Mononuclear cell (primary cell): Measurements from ENCODE around the gene STK11. TPM values are rescaled to one million over a fixed set of nuclear protein-coding genes. Genes with fewer than 3 reads are reported as not detected.

Experiments used
- H3K27me3 ChIP-seq: 2 replicates; pipeline ENCODE4 v1.6.0; 2011; ENCODE audit warnings: low read length, control low read depth; ENCODE audit not compliant: insufficient read depth
- H3K4me1 ChIP-seq: 2 replicates; pipeline ENCODE4 v1.5.1; 2011; ENCODE audit warnings: mild to moderate bottlenecking, low read length, control low read depth; ENCODE audit not compliant: insufficient read depth
- H3K4me3 ChIP-seq: 2 replicates; pipeline ENCODE4 v1.5.1; 2011; ENCODE audit warnings: mild to moderate bottlenecking, low read length, moderate library complexity
- H3K9me3 ChIP-seq: 2 replicates; pipeline ENCODE4 v1.5.1; 2011; ENCODE audit warnings: low read depth, mild to moderate bottlenecking, control low read depth, low read length
- total RNA-seq: library from RNA; depleted of rRNA; stranded (reverse); fragments of >200 nt; gene quantifications from one replicate; pipeline ENCODE4 v1.2.3, GENCODE V29; 2012

STK11 gene
- total RNA-seq, 1 donor, result 36.7 TPM

- no peaks in the 10 kb centered on the region for H3K27me3 ChIP-seq
- H3K4me3 ChIP-seq, result no peak overlapping the region
Measured at GRCh38 chr19:1225440-1226226, 20.1 kb downstream of the STK11 start.

GRCh38 chr19:1226227-1226518, 20.6 kb downstream of the STK11 start:
- Histone ChIP-seq H3K9me3 (no peaks in the 10 kb centered on the region), H3K4me3 (no peak overlapping the region), H3K27me3 (no peaks in the 10 kb centered on the region), H3K4me1 (no peaks in the 10 kb centered on the region)

More at GRCh38 chr19:1225440-1226226, 20.1 kb downstream of the STK11 start:
- Histone ChIP-seq H3K4me1 (no peaks in the 10 kb centered on the region), H3K9me3 (no peaks in the 10 kb centered on the region)

GRCh38 chr19:1226522-1227303, 21.1 kb downstream of the STK11 start:
- no peaks in the 10 kb centered on the region for H3K4me1 ChIP-seq
- H3K9me3 ChIP-seq, result no peaks in the 10 kb centered on the region
- no peak overlapping the region for H3K4me3 ChIP-seq
- no peaks in the 10 kb centered on the region for H3K27me3 ChIP-seq

- Histone ChIP-seq H3K4me1 (no peaks in the 10 kb centered on the region), H3K9me3 (no peaks in the 10 kb centered on the region), H3K4me3 (no peak overlapping the region), H3K27me3 (no peaks in the 10 kb centered on the region)
Measured at GRCh38 chr19:1227304-1228054, 21.9 kb downstream of the STK11 start.

- Histone ChIP-seq H3K4me1 (no peaks in the 10 kb centered on the region), H3K4me3 (no peak overlapping the region), H3K27me3 (no peaks in the 10 kb centered on the region), H3K9me3 (no peaks in the 10 kb centered on the region)
Measured at GRCh38 chr19:1228161-1228957, 22.8 kb downstream of the STK11 start.

- no peaks in the 10 kb centered on the region for H3K9me3 ChIP-seq
- H3K27me3 ChIP-seq, result no peaks in the 10 kb centered on the region
- H3K4me3 ChIP-seq, result no peak overlapping the region
- no peaks in the 10 kb centered on the region for H3K4me1 ChIP-seq
Measured at GRCh38 chr19:1229056-1229923, 23.7 kb downstream of the STK11 start.

- Histone ChIP-seq H3K9me3 (no peaks in the 10 kb centered on the region), H3K4me1 (no peaks in the 10 kb centered on the region), H3K27me3 (no peaks in the 10 kb centered on the region), H3K4me3 (no peak overlapping the region)
Measured at GRCh38 chr19:1229924-1230782, 24.6 kb downstream of the STK11 start.

- Histone ChIP-seq H3K4me3 (no peak overlapping the region), H3K4me1 (no peaks in the 10 kb centered on the region), H3K9me3 (no peaks in the 10 kb centered on the region), H3K27me3 (no peaks in the 10 kb centered on the region)
Measured at GRCh38 chr19:1230783-1231489, 25.4 kb downstream of the STK11 start.

- Histone ChIP-seq H3K27me3 (peaks cover 4% of the 10 kb centered on the region), H3K4me3 (no peak overlapping the region), H3K9me3 (no peaks in the 10 kb centered on the region), H3K4me1 (peaks cover 2% of the 10 kb centered on the region)
Measured at GRCh38 chr19:1231729-1232637, 26.4 kb downstream of the STK11 start.

- Histone ChIP-seq H3K4me1 (peaks cover 7% of the 10 kb centered on the region), H3K4me3 (no peak overlapping the region), H3K27me3 (peaks cover 8% of the 10 kb centered on the region), H3K9me3 (no peaks in the 10 kb centered on the region)
Measured at GRCh38 chr19:1232652-1233072, 27.1 kb downstream of the STK11 start.

- no peak overlapping the region for H3K4me3 ChIP-seq
- no peaks in the 10 kb centered on the region for H3K9me3 ChIP-seq
- H3K27me3 ChIP-seq, result peaks cover 10% of the 10 kb centered on the region
- peaks cover 9% of the 10 kb centered on the region for H3K4me1 ChIP-seq
Measured at GRCh38 chr19:1233115-1233667, 27.6 kb downstream of the STK11 start.
